Mesenchymal stem cell (in vitro differentiated cells and primary cell): Measurements from ENCODE around the gene C17orf50.
A peak's percentile ranks its signal among the peaks of the same experiment; 100 is the strongest.

Experiments
- DNase-seq: peaks from one replicate; pipeline ENCODE4 v3.0.0-alpha.2; 2013
- H2AFZ ChIP-seq: one replicate; pipeline ENCODE4 v1.6.1; 2013; ENCODE audit warnings: low read depth, mild to moderate bottlenecking, control low read depth, inconsistent platforms, low read length, moderate library complexity
- H2AK5ac ChIP-seq: 2 replicates; pipeline ENCODE4 v1.6.1; 2013; ENCODE audit warnings: low read length, moderate library complexity, mild to moderate bottlenecking, inconsistent platforms; ENCODE audit not compliant: severe bottlenecking
- H2BK120ac ChIP-seq: one replicate; pipeline ENCODE4 v1.6.1; 2013; ENCODE audit warnings: low read depth, mild to moderate bottlenecking, inconsistent platforms, low read length, moderate library complexity
- H2BK12ac ChIP-seq, 2 experiments: one replicate each; pipeline ENCODE4 v1.6.1; 2013; ENCODE audit warnings: inconsistent platforms in 2 of 2, low read length in 2 of 2, mild to moderate bottlenecking in 2 of 2, moderate library complexity in 2 of 2, control low read depth in 1 of 2
- H2BK15ac ChIP-seq: one replicate; pipeline ENCODE4 v1.6.1; 2013; ENCODE audit warnings: mild to moderate bottlenecking, low read depth, inconsistent platforms; ENCODE audit not compliant: poor library complexity, severe bottlenecking
- H2BK5ac ChIP-seq: 2 replicates; pipeline ENCODE4 v1.6.1; 2013; ENCODE audit warnings: low read depth, mild to moderate bottlenecking, low read length, control low read depth, inconsistent platforms; ENCODE audit not compliant: poor library complexity, severe bottlenecking
- H3K14ac ChIP-seq, 2 experiments: one replicate each; pipeline ENCODE4 v1.6.1; 2013; ENCODE audit warnings: inconsistent platforms in 2 of 2, low read length in 2 of 2, control low read depth in 1 of 2, mild to moderate bottlenecking in 1 of 2, moderate library complexity in 1 of 2
- H3K18ac ChIP-seq, 2 experiments: one replicate each; pipeline ENCODE4 v1.6.1; 2013; ENCODE audit warnings: inconsistent platforms in 2 of 2, low read length in 2 of 2, control low read depth in 1 of 2, low read depth in 1 of 2, mild to moderate bottlenecking in 1 of 2
- H3K23ac ChIP-seq, 2 experiments: one replicate each; pipeline ENCODE4 v1.6.1; 2013; ENCODE audit warnings: inconsistent platforms in 2 of 2, low read length in 2 of 2, mild to moderate bottlenecking in 2 of 2, moderate library complexity in 2 of 2, control low read depth in 1 of 2
- H3K27ac ChIP-seq: 2 replicates; pipeline ENCODE4 v1.5.1; 2013; ENCODE audit warnings: mild to moderate bottlenecking, moderate library complexity, low read length, control low read depth, inconsistent platforms; ENCODE audit not compliant: poor library complexity, severe bottlenecking
- H3K27me3 ChIP-seq, 2 experiments: 2 replicates each; pipeline versions ENCODE4 v1.6.1 to v1.7.0; 2013; ENCODE audit warnings: low read length in 2 of 2, mild to moderate bottlenecking in 2 of 2, moderate library complexity in 2 of 2, control low read depth in 1 of 2, inconsistent platforms in 1 of 2; ENCODE audit not compliant: control insufficient read depth in 1 of 2, insufficient read depth in 1 of 2
- H3K36me3 ChIP-seq, 2 experiments: 2 replicates each; pipeline versions ENCODE4 v1.6.1 to v1.7.0; 2013; ENCODE audit warnings: low read length in 2 of 2, control low read depth in 1 of 2, inconsistent platforms in 1 of 2, low read depth in 1 of 2, mild to moderate bottlenecking in 1 of 2; ENCODE audit not compliant: insufficient read depth in 2 of 2, control insufficient read depth in 1 of 2
- H3K4ac ChIP-seq, 2 experiments: one replicate each; pipeline ENCODE4 v1.6.1; 2013; ENCODE audit warnings: inconsistent platforms in 2 of 2, low read length in 2 of 2, mild to moderate bottlenecking in 2 of 2, moderate library complexity in 2 of 2, control low read depth in 1 of 2, low read depth in 1 of 2
- H3K4me1 ChIP-seq: 2 replicates; pipeline ENCODE4 v1.6.1; 2013; ENCODE audit warnings: low read depth, low read length, control low read depth; ENCODE audit not compliant: control insufficient read depth, insufficient read depth
- H3K4me2 ChIP-seq: 2 replicates; pipeline ENCODE4 v1.6.1; 2013; ENCODE audit warnings: low read length, mild to moderate bottlenecking, inconsistent platforms; ENCODE audit not compliant: poor library complexity, severe bottlenecking
- H3K4me3 ChIP-seq, 2 experiments: 2 replicates each; pipeline versions ENCODE4 v1.5.1 to v1.7.0; 2013; ENCODE audit warnings: low read length in 2 of 2, mild to moderate bottlenecking in 2 of 2, control low read depth in 1 of 2, low read depth in 1 of 2; ENCODE audit not compliant: insufficient read depth in 1 of 2
- H3K79me1 ChIP-seq: replicated peaks from 2 replicates; pipeline ENCODE4 v1.6.1; 2013; ENCODE audit warnings: mild to moderate bottlenecking, control low read depth, low read length, inconsistent platforms; ENCODE audit not compliant: poor library complexity, severe bottlenecking
- H3K9ac ChIP-seq: 2 replicates; pipeline ENCODE4 v1.7.0; 2013; ENCODE audit warnings: mild to moderate bottlenecking, low read length, moderate library complexity
- H3K9me3 ChIP-seq: 2 replicates; pipeline ENCODE4 v1.7.0; 2013; ENCODE audit warnings: mild to moderate bottlenecking, low read length; ENCODE audit not compliant: control insufficient read depth
- H4K8ac ChIP-seq: one replicate; pipeline ENCODE4 v1.6.1; 2013; ENCODE audit warnings: inconsistent platforms, mild to moderate bottlenecking, low read length, moderate library complexity
- H4K91ac ChIP-seq: one replicate; pipeline ENCODE4 v1.6.1; 2013; ENCODE audit warnings: mild to moderate bottlenecking, low read length, inconsistent platforms
- WGBS: methylation state at CpG from one replicate; pipeline ENCODE4 v1.1.7; 2013; ENCODE audit warnings: mixed read lengths; 5-methylcytosine and 5-hydroxymethylcytosine counted together

C17orf50 gene

GRCh38 chr17:35745246-35745645, 15.4 kb upstream of the C17orf50 start:
- Histone ChIP-seq H3K36me3 (no peaks in the 10 kb centered on the region), H3K14ac (no peak overlapping the region), H3K18ac (no peak overlapping the region), H3K27ac (no peak overlapping the region), H3K4ac (no peak overlapping the region), H3K79me1 (no peaks in the 10 kb centered on the region), H3K27me3 (peaks cover 77 to 95% of the 10 kb centered on the region in 2 experiments), H3K9ac (no peak overlapping the region), H2AK5ac (no peak overlapping the region), H3K23ac (no peak overlapping the region), H3K4me1 (peaks cover 9% of the 10 kb centered on the region), H2AFZ (no peak overlapping the region), H2BK120ac (no peak overlapping the region), H4K8ac (no peak overlapping the region), H3K4me3 (no peak overlapping the region), H4K91ac (no peak overlapping the region), H3K4me2 (no peak overlapping the region), H2BK12ac (no peak overlapping the region), H2BK15ac (no peak overlapping the region), H3K9me3 (no peaks in the 10 kb centered on the region), H2BK5ac (no peak overlapping the region)
- 90% methylated on average over 7 of the region's 7 CpGs for WGBS
- DNase-seq: no peak

- H3K14ac ChIP-seq: no peak overlapping the region
- no peak overlapping the region for H3K4me3 ChIP-seq
- no peak overlapping the region for H3K18ac ChIP-seq
- DNase-seq: no peak
- no peak overlapping the region for H2BK15ac ChIP-seq
- no peak overlapping the region for H3K4me2 ChIP-seq
- no peak overlapping the region for H2BK12ac ChIP-seq
- H3K9ac ChIP-seq: no peak overlapping the region
- no peak overlapping the region for H3K27ac ChIP-seq
- H4K91ac ChIP-seq: no peak overlapping the region
- H2BK120ac ChIP-seq: no peak overlapping the region
- no peak overlapping the region for H2BK5ac ChIP-seq
- no peaks in the 10 kb centered on the region for H3K9me3 ChIP-seq
- H3K23ac ChIP-seq: no peak overlapping the region
- H4K8ac ChIP-seq: no peak overlapping the region
- 89% methylated on average over 14 of the region's 15 CpGs for WGBS
- no peak overlapping the region for H2AFZ ChIP-seq
- peaks cover 9% of the 10 kb centered on the region for H3K4me1 ChIP-seq
- H3K79me1 ChIP-seq: no peaks in the 10 kb centered on the region
- H2AK5ac ChIP-seq: no peak overlapping the region
- no peak overlapping the region for H3K4ac ChIP-seq
- no peaks in the 10 kb centered on the region for H3K36me3 ChIP-seq
- peaks cover 77 to 95% of the 10 kb centered on the region in 2 experiments for H3K27me3 ChIP-seq
Measured at GRCh38 chr17:35745749-35746320, 14.9 kb upstream of the C17orf50 start.

- Histone ChIP-seq H3K4me3 (no peak overlapping the region), H2BK15ac (no peak overlapping the region), H2AK5ac (no peak overlapping the region), H3K79me1 (no peaks in the 10 kb centered on the region), H3K4me2 (no peak overlapping the region), H3K14ac (no peak overlapping the region), H3K27me3 (peaks cover 62 to 88% of the 10 kb centered on the region in 2 experiments), H3K36me3 (no peaks in the 10 kb centered on the region), H3K27ac (no peak overlapping the region), H3K4me1 (peaks cover 4% of the 10 kb centered on the region), H3K9me3 (no peaks in the 10 kb centered on the region), H2BK12ac (no peak overlapping the region), H2AFZ (no peak overlapping the region), H4K8ac (no peak overlapping the region), H3K9ac (no peak overlapping the region), H3K18ac (no peak overlapping the region), H2BK120ac (no peak overlapping the region), H2BK5ac (no peak overlapping the region), H4K91ac (no peak overlapping the region), H3K23ac (no peak overlapping the region), H3K4ac (no peak overlapping the region)
- WGBS: 24% methylated on average over 11 of the region's 12 CpGs
- DNase-seq: peak; percentile 76
Measured at GRCh38 chr17:35747540-35748017, 13.1 kb upstream of the C17orf50 start.

- no peak overlapping the region for H3K4me3 ChIP-seq
- no peak for DNase-seq
- no peaks in the 10 kb centered on the region for H3K79me1 ChIP-seq
- peaks cover 4% of the 10 kb centered on the region for H3K4me1 ChIP-seq
- H2BK12ac ChIP-seq: peak overlapping the region in 1 of 2 experiments; percentile 11
- peaks cover 54 to 88% of the 10 kb centered on the region in 2 experiments for H3K27me3 ChIP-seq
- no peak overlapping the region for H2BK5ac ChIP-seq
- H3K18ac ChIP-seq: no peak overlapping the region
- H2AFZ ChIP-seq: no peak overlapping the region
- H3K4me2 ChIP-seq: no peak overlapping the region
- H3K4ac ChIP-seq: no peak overlapping the region
- H3K9me3 ChIP-seq: no peaks in the 10 kb centered on the region
- H4K91ac ChIP-seq: no peak overlapping the region
- no peak overlapping the region for H3K14ac ChIP-seq
- no peak overlapping the region for H4K8ac ChIP-seq
- H3K9ac ChIP-seq: no peak overlapping the region
- no peak overlapping the region for H3K27ac ChIP-seq
- H2AK5ac ChIP-seq: no peak overlapping the region
- no peaks in the 10 kb centered on the region for H3K36me3 ChIP-seq
- H3K23ac ChIP-seq: no peak overlapping the region
- 83% methylated on average over 4 of the region's 4 CpGs for WGBS
- no peak overlapping the region for H2BK15ac ChIP-seq
- H2BK120ac ChIP-seq: no peak overlapping the region
Measured at GRCh38 chr17:35748341-35748841, 12.3 kb upstream of the C17orf50 start.
